SK-N-SH treated with all-trans-retinoic acid at 6 μM for 48 hours (cell line): Measurements from ENCODE around the gene PSTPIP2.

ENCODE experiments used
- ATAC-seq: fragments of 200-7000 bp; cut with Tn5 transposase; 3 replicates; pipeline ENCODE4 v1.9.1; 2020; ENCODE audit warnings: mild to moderate bottlenecking, moderate library complexity
- BACH2 ChIP-seq: fragments of 250-450 bp; sonication (Bioruptor Pico); IDR thresholded peaks from 2 replicates; pipeline ENCODE4 v1.9.0; 2021; ENCODE audit warnings: mild to moderate bottlenecking, borderline replicate concordance
- CREB5 ChIP-seq: fragments of 250-450 bp; sonication (Bioruptor Pico); IDR thresholded peaks from 2 replicates; pipeline ENCODE4 v1.5.1; 2020; ENCODE audit warnings: low read depth, mild to moderate bottlenecking, moderate library complexity
- CSDC2 ChIP-seq: fragments of 250-450 bp; sonication (Bioruptor Pico); IDR thresholded peaks from 2 replicates; pipeline ENCODE4 v1.5.0; 2020; ENCODE audit warnings: mild to moderate bottlenecking, moderate library complexity
- ESRRG ChIP-seq: fragments of 250-450 bp; sonication (Bioruptor Pico); IDR thresholded peaks from 2 replicates; pipeline ENCODE4 v1.6.1; 2021; ENCODE audit warnings: mild to moderate bottlenecking
- GLIS3 ChIP-seq: fragments of 250-450 bp; sonication (Bioruptor Pico); IDR thresholded peaks from 2 replicates; pipeline ENCODE4 v1.5.0; 2020; ENCODE audit warnings: mild to moderate bottlenecking, moderate library complexity
- ISL1 ChIP-seq: fragments of 250-450 bp; sonication (Bioruptor Pico); IDR thresholded peaks from 2 replicates; pipeline ENCODE4 v2.1.2; 2022; ENCODE audit warnings: mild to moderate bottlenecking, moderate library complexity
- OSR1 ChIP-seq: fragments of 250-450 bp; sonication (Bioruptor Pico); IDR thresholded peaks from 2 replicates; pipeline ENCODE4 v1.8.0; 2022; ENCODE audit warnings: moderate library complexity, mild to moderate bottlenecking, inconsistent platforms
- PATZ1 ChIP-seq: fragments of 250-450 bp; sonication (Bioruptor Pico); IDR thresholded peaks from 2 replicates; pipeline ENCODE4 v1.8.0; 2020; ENCODE audit warnings: mild to moderate bottlenecking, moderate library complexity, borderline replicate concordance
- PPARA ChIP-seq: fragments of 250-450 bp; sonication (Bioruptor Pico); IDR thresholded peaks from 2 replicates; pipeline ENCODE4 v1.5.0; 2020; ENCODE audit warnings: mild to moderate bottlenecking, borderline replicate concordance
- RARB ChIP-seq: fragments of 250-450 bp; sonication (Bioruptor Pico); IDR thresholded peaks from 2 replicates; pipeline ENCODE4 v1.8.0; 2021; ENCODE audit warnings: mild to moderate bottlenecking, moderate library complexity
- SNAI2 ChIP-seq: fragments of 250-450 bp; sonication (Bioruptor Pico); IDR thresholded peaks from 2 replicates; pipeline ENCODE4 v1.5.0; 2020; ENCODE audit warnings: mild to moderate bottlenecking, moderate library complexity
- TCF4 ChIP-seq: fragments of 250-450 bp; sonication (Bioruptor Pico); IDR thresholded peaks from 2 replicates; pipeline ENCODE4 v1.8.0; 2021; ENCODE audit warnings: mild to moderate bottlenecking, moderate library complexity, borderline replicate concordance
- TOX ChIP-seq: fragments of 250-450 bp; sonication (Bioruptor Pico); IDR thresholded peaks from 2 replicates; pipeline ENCODE4 v1.8.0; 2021; ENCODE audit warnings: mild to moderate bottlenecking, moderate library complexity, borderline replicate concordance
- TSHZ2 ChIP-seq: fragments of 250-450 bp; sonication (Bioruptor Pico); IDR thresholded peaks from 2 replicates; pipeline ENCODE4 v1.5.0; 2020; ENCODE audit warnings: mild to moderate bottlenecking, moderate library complexity
- ZC3H10 ChIP-seq: fragments of 250-450 bp; sonication (Bioruptor Pico); IDR thresholded peaks from 2 replicates; pipeline ENCODE4 v1.5.1; 2021; ENCODE audit warnings: mild to moderate bottlenecking, moderate library complexity
- ZFP3 ChIP-seq: fragments of 250-450 bp; sonication (Bioruptor Pico); IDR thresholded peaks from 2 replicates; pipeline ENCODE4 v1.5.0; 2020; ENCODE audit warnings: mild to moderate bottlenecking, moderate library complexity
- ZFP30 ChIP-seq: fragments of 450-650 bp; formaldehyde crosslinking; IDR thresholded peaks from 2 replicates; pipeline ENCODE4 v1.5.0; 2022; ENCODE audit warnings: mild to moderate bottlenecking, moderate library complexity
- ZNF565 ChIP-seq: fragments of 450-650 bp; formaldehyde crosslinking; conservative IDR thresholded peaks from 2 replicates; pipeline ENCODE4 v1.5.0; 2020; ENCODE audit warnings: low read depth, mild to moderate bottlenecking, moderate library complexity
- ZNF70 ChIP-seq: fragments of 450-650 bp; formaldehyde crosslinking; IDR thresholded peaks from 2 replicates; pipeline ENCODE4 v1.5.0; 2020; ENCODE audit warnings: mild to moderate bottlenecking, moderate library complexity
- ZNF8 ChIP-seq: fragments of 450-650 bp; formaldehyde crosslinking; IDR thresholded peaks from 2 replicates; pipeline ENCODE4 v1.5.0; 2020; ENCODE audit warnings: mild to moderate bottlenecking, moderate library complexity
- TF ChIP-seq, protein P1 (sequence below): fragments of 250-450 bp; sonication (Bioruptor Pico); IDR thresholded peaks from 2 replicates; pipeline ENCODE4 v1.8.0; 2021; ENCODE audit warnings: low read depth, mild to moderate bottlenecking, moderate library complexity, borderline replicate concordance

Gene PSTPIP2

GRCh38 chr18:45995461-45995860, 76.6 kb downstream of the PSTPIP2 start (continued):
- TF ChIP-seq TSHZ2 (CRISPR knock-in tag), result no peak

DNA sequence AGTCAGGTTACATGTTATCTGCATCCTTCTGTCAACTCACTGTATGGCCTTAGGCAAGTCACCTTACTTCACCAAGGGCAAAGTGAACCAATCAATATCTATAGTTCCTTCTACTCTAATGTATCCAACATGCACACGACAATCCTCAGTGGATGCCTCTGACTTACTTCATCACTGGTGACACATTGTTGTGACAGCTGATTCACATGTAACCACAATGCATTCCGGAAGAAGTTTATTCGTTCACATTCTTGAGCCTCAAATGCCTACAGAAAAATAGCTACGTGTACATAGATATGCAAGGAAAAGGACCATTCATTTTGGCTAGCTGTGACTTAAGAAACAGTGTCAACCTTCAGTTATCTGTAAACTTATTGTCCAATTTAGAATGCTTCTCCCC, 78.6 kb downstream of the PSTPIP2 start:
- ATAC-seq, result peak; percentile 70
- no peak for TF ChIP-seq CSDC2 (CRISPR knock-in tag)
- no peak for TF ChIP-seq ZC3H10 (CRISPR knock-in tag)
- TF ChIP-seq ZFP3 (CRISPR knock-in tag), result no peak
- no peak for TF ChIP-seq BACH2 (CRISPR knock-in tag)

GRCh38 chr18:45992527-45992926, 79.5 kb downstream of the PSTPIP2 start:
- peak; percentile 51; the same call in 2 of the 3 replicates for ATAC-seq

GRCh38 chr18:45991788-45992187, 80.3 kb downstream of the PSTPIP2 start:
- TF ChIP-seq SNAI2 (CRISPR knock-in tag) (no peak), PATZ1 (CRISPR knock-in tag) (no peak), TCF4 (CRISPR knock-in tag) (no peak), ZNF565 (CRISPR knock-in tag) (no peak), OSR1 (CRISPR knock-in tag) (no peak), ESRRG (CRISPR knock-in tag) (no peak), BACH2 (CRISPR knock-in tag) (no peak), ZNF8 (CRISPR knock-in tag) (no peak), ZNF70 (CRISPR knock-in tag) (no peak), TOX (CRISPR knock-in tag) (no peak), CREB5 (CRISPR knock-in tag) (no peak), ZFP30 (CRISPR knock-in tag) (no peak), PPARA (CRISPR knock-in tag) (no peak), ISL1 (CRISPR knock-in tag) (no peak), GLIS3 (CRISPR knock-in tag) (no peak), ZFP3 (CRISPR knock-in tag) (no peak), ZC3H10 (CRISPR knock-in tag) (no peak)
- TF ChIP-seq, protein P1, sequence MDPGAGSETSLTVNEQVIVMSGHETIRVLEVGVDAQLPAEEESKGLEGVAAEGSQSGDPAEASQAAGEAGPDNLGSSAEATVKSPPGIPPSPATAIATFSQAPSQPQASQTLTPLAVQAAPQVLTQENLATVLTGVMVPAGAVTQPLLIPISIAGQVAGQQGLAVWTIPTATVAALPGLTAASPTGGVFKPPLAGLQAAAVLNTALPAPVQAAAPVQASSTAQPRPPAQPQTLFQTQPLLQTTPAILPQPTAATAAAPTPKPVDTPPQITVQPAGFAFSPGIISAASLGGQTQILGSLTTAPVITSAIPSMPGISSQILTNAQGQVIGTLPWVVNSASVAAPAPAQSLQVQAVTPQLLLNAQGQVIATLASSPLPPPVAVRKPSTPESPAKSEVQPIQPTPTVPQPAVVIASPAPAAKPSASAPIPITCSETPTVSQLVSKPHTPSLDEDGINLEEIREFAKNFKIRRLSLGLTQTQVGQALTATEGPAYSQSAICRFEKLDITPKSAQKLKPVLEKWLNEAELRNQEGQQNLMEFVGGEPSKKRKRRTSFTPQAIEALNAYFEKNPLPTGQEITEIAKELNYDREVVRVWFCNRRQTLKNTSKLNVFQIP, result no peak
- ATAC-seq, result no peak

- no peak for ATAC-seq
- TF ChIP-seq RARB (CRISPR knock-in tag) (no peak), OSR1 (CRISPR knock-in tag) (no peak), PPARA (CRISPR knock-in tag) (no peak), ESRRG (CRISPR knock-in tag) (no peak), PATZ1 (CRISPR knock-in tag) (no peak), CREB5 (CRISPR knock-in tag) (no peak), CSDC2 (CRISPR knock-in tag) (no peak), ZNF8 (CRISPR knock-in tag) (no peak), TOX (CRISPR knock-in tag) (no peak), GLIS3 (CRISPR knock-in tag) (no peak), ZFP3 (CRISPR knock-in tag) (no peak), SNAI2 (CRISPR knock-in tag) (no peak)
- TF ChIP-seq, protein P1, result no peak
Measured at GRCh38 chr18:45984546-45985235, 87.4 kb downstream of the PSTPIP2 start.
